Right lobe of liver (tissue), 6 donors: ENCODE results near the gene CCDC122. TPM values are rescaled to one million over a fixed set of nuclear protein-coding genes. Genes with fewer than 3 reads are reported as not detected.

Source experiments
- ATAC-seq, 4 donors: fragments of 200-7000 bp; cut with Tn5 transposase; one replicate each; pipeline ENCODE4 v1.9.1; 2020; ENCODE audit warnings: mild to moderate bottlenecking in 4 of 4, moderate library complexity in 4 of 4
- DNase-seq, 3 donors: peaks; one replicate each; pipeline ENCODE4 v3.0.0-alpha.2; 2020
- H3K27ac ChIP-seq, 3 donors: fragments of 200-600 bp; one replicate each; pipeline ENCODE4 v1.8.0; 2022
- H3K27me3 ChIP-seq, 2 donors: fragments of 200-600 bp; one replicate each; pipeline ENCODE4 v1.8.0; 2022
- H3K36me3 ChIP-seq, 4 donors: fragments of 200-600 bp; sonication (generic) in 1 of 4; one replicate each; pipeline versions ENCODE4 v1.5.1 to v1.8.0; 2017 to 2022; ENCODE audit warnings: control low read depth in 1 of 4
- H3K4me1 ChIP-seq, 4 donors: fragments of 200-600 bp; sonication (generic) in 1 of 4; one replicate each; pipeline versions ENCODE4 v1.5.1 to v1.8.0; 2017 to 2022; ENCODE audit warnings: control low read depth in 1 of 4
- H3K4me3 ChIP-seq, 3 donors: fragments of 200-600 bp; one replicate each; pipeline ENCODE4 v1.8.0; 2022
- H3K9me3 ChIP-seq, 4 donors: fragments of 200-600 bp; sonication (generic) in 1 of 4; one replicate each; pipeline versions ENCODE4 v1.5.1 to v1.8.0; 2017 to 2022; ENCODE audit warnings: control low read depth in 1 of 4
- POLR2A ChIP-seq: fragments of 450-650 bp; IDR thresholded peaks from one replicate; pipeline ENCODE4 v1.6.1; 2017; ENCODE audit warnings: antibody characterized with exemption, mild to moderate bottlenecking
- WGBS: methylation state at CpG from one replicate; pipeline ENCODE4 v1.1.6; 2018; ENCODE audit warnings: low coverage, low lambda C conversion rate; ENCODE audit not compliant: insufficient coverage; ENCODE audit errors: missing lambda C conversion rate; 5-methylcytosine and 5-hydroxymethylcytosine counted together
- intact Hi-C, 2 donors: fragments of 100-400 bp; cut with DNase I; formaldehyde crosslinking; loops; one replicate each; pipeline versions ENCODE4 v1.11.2 to v1.14.1; 2022
- total RNA-seq, 6 experiments: library from RNA; depleted of rRNA in 2 of 6; stranded (reverse); fragments of >200 nt in 2 of 6; fragmentation: NEBNext Ultra II Directional in 3 of 6; extraction: Animal tissue kit (Norgen Biotek cat#: 25700) in 3 of 6; gene quantifications; one replicate each; pipeline versions ENCODE4 v1.1.0 to v1.2.4, GENCODE V29; 2016 to 2023
- TF ChIP-seq, protein P1 (sequence below), 4 donors: fragments of 200-600 bp in 3 of 4; fragments of 450-650 bp in 1 of 4; IDR thresholded peaks; one replicate each; pipeline versions ENCODE4 v1.5.1 to v1.8.0; 2016 to 2022; ENCODE audit warnings: antibody characterized with exemption in 4 of 4, mild to moderate bottlenecking in 2 of 4
- donor health status: DM: no; HTN: yes; CAD: no.
- donor health status: DM: no; HTN: no; CAD: no.
- donor health status: DM: no; HTN: no; CAD: no.
- donor health status: DM: no; HTN: yes; CAD: no.
- donor health status: DM: no; HTN: yes; CAD: no.

CCDC122 gene
- total RNA-seq, 6 experiments from 2014 or later: 1.7 to 4.9 (median 3.1) TPM

DNA sequence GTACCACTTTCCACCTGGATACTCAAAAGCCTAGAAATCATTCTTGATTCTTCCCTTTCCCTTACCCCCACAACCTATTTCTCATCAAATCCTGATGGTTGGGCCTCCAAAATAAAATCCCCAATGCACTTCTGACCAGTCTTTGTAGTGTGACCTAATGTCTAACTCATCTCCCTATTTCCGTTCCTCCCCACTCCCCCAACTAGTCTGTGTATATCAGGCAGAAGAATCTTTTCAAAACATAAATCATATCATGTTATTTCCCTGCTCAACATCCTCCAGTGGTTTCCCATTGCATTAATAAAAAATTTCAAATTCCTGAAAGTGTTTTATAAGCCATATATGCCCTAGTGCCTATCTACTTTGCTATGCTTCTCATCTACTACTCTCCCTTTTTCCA is 17.7 kb downstream of the CCDC122 start:
- ATAC-seq (no peak), DNase-seq (no peak)
- peaks cover 0 to under 1% (median 0%) of the 10 kb centered on the region in 4 donors for H3K36me3 ChIP-seq
- no peaks in the 10 kb centered on the region for H3K27me3 ChIP-seq
- no peaks in the 10 kb centered on the region for H3K4me1 ChIP-seq
- no peak overlapping the region for H3K4me3 ChIP-seq
- H3K9me3 ChIP-seq: no peaks in the 10 kb centered on the region
- intact Hi-C loops: no loop called here
- 92% methylated on average over 1 of the region's 1 CpG for WGBS
- TF ChIP-seq, protein P1, sequence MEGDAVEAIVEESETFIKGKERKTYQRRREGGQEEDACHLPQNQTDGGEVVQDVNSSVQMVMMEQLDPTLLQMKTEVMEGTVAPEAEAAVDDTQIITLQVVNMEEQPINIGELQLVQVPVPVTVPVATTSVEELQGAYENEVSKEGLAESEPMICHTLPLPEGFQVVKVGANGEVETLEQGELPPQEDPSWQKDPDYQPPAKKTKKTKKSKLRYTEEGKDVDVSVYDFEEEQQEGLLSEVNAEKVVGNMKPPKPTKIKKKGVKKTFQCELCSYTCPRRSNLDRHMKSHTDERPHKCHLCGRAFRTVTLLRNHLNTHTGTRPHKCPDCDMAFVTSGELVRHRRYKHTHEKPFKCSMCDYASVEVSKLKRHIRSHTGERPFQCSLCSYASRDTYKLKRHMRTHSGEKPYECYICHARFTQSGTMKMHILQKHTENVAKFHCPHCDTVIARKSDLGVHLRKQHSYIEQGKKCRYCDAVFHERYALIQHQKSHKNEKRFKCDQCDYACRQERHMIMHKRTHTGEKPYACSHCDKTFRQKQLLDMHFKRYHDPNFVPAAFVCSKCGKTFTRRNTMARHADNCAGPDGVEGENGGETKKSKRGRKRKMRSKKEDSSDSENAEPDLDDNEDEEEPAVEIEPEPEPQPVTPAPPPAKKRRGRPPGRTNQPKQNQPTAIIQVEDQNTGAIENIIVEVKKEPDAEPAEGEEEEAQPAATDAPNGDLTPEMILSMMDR (IDR thresholded peaks at IDR 0.05): no peak
- no peak for TF ChIP-seq POLR2A
- H3K27ac ChIP-seq: no peak overlapping the region

- TF ChIP-seq POLR2A: no peak
- TF ChIP-seq, protein P1 (IDR thresholded peaks at IDR 0.05): no peak
- DNase-seq (no peak), ATAC-seq (no peak)
- WGBS: 64% methylated on average over 1 of the region's 1 CpG
- Histone ChIP-seq H3K4me3 (no peak overlapping the region), H3K9me3 (peaks cover 0 to 3% (median 0%) of the 10 kb centered on the region in 4 donors), H3K27ac (no peak overlapping the region), H3K36me3 (peaks cover 0 to 3% (median 0%) of the 10 kb centered on the region in 4 donors), H3K4me1 (peaks cover 0 to 2% (median 0%) of the 10 kb centered on the region in 4 donors), H3K27me3 (no peaks in the 10 kb centered on the region)
- intact Hi-C loops: no loop called here
Observed at GRCh38 chr13:43852923-43853404, 26.6 kb downstream of the CCDC122 start.

- Histone ChIP-seq H3K4me3 (no peak overlapping the region), H3K4me1 (peaks cover 0 to 2% (median 0%) of the 10 kb centered on the region in 4 donors), H3K27ac (no peak overlapping the region), H3K9me3 (peaks cover 0 to 3% (median 0%) of the 10 kb centered on the region in 4 donors), H3K27me3 (no peaks in the 10 kb centered on the region), H3K36me3 (no peaks in the 10 kb centered on the region)
- intact Hi-C loops: no loop called here
- WGBS: 94% methylated on average over 1 of the region's 1 CpG
- no peak for ATAC-seq
- DNase-seq: no peak
- TF ChIP-seq, protein P1 (IDR thresholded peaks at IDR 0.05): no peak
- no peak for TF ChIP-seq POLR2A
Observed at GRCh38 chr13:43850873-43851272, 28.7 kb downstream of the CCDC122 start.

- Histone ChIP-seq H3K36me3 (no peaks in the 10 kb centered on the region), H3K4me1 (peaks cover 0 to 2% (median 0%) of the 10 kb centered on the region in 4 donors), H3K27me3 (no peaks in the 10 kb centered on the region), H3K4me3 (no peak overlapping the region), H3K27ac (no peak overlapping the region), H3K9me3 (peaks cover 0 to 3% (median 0%) of the 10 kb centered on the region in 4 donors)
- intact Hi-C loops: no loop called here
- WGBS: 100% methylated on average over 1 of the region's 1 CpG
- DNase-seq (no peak), ATAC-seq (peak in 2 of 4 donors; percentile 37 to 78)
- no peak for TF ChIP-seq POLR2A
- TF ChIP-seq, protein P1 (IDR thresholded peaks at IDR 0.05): no peak
Observed at GRCh38 chr13:43848001-43848649, 31.4 kb downstream of the CCDC122 start.
